Activated T-cell treated with anti-CD3 and anti-CD28 coated beads, Interleukin-2, amount 50 U/mL, for 4 hours (primary cell): Measurements from ENCODE around the gene CCT8L2. TPM values are rescaled to one million over a fixed set of nuclear protein-coding genes. Genes with fewer than 3 reads are reported as not detected.
"Not testable (repeated sequence)": the region's sequence is repeated elsewhere in the genome, so short reads cannot be mapped to it uniquely, and the experiment has no call there.

Experiments used
- ATAC-seq, 2 donors: fragments of 200-7000 bp; cut with Tn5 transposase; one replicate each; pipeline ENCODE4 v1.10.0; 2021
- DNase-seq: peaks from one replicate; pipeline ENCODE4 v3.0.0-alpha.2; 2020
- H3K27me3 Mint-ChIP-seq: one replicate; pipeline ENCODE4 v1.8.0; 2021; ENCODE audit warnings: low read depth, mixed read lengths
- H3K36me3 Mint-ChIP-seq: one replicate; pipeline ENCODE4 v1.8.0; 2022; ENCODE audit warnings: mixed read lengths; ENCODE audit not compliant: insufficient read depth
- H3K4me1 Mint-ChIP-seq: one replicate; pipeline ENCODE4 v1.8.0; 2021; ENCODE audit warnings: low read depth, mixed read lengths
- H3K4me3 Mint-ChIP-seq: one replicate; pipeline ENCODE4 v1.8.0; 2021; ENCODE audit warnings: mild to moderate bottlenecking, moderate library complexity, mixed read lengths
- H3K9me3 Mint-ChIP-seq: one replicate; pipeline ENCODE4 v1.8.0; 2021; ENCODE audit warnings: mixed read lengths
- total RNA-seq, 3 donors: library from RNA; stranded (reverse); gene quantifications; one replicate each; pipeline ENCODE4 v1.2.1, GENCODE V29; 2021

The CCT8L2 gene
- total RNA-seq, 3 donors from 2014 or later: 0.08 TPM; not detected in 2

- DNase-seq, H3K9me3 Mint-ChIP-seq, H3K27me3 Mint-ChIP-seq, H3K4me3 Mint-ChIP-seq, H3K4me1 Mint-ChIP-seq, H3K36me3 Mint-ChIP-seq, ATAC-seq: not testable (repeated sequence)
These were observed 34.1 kb downstream of the CCT8L2 start for GRCh38 chr22:16558376-16558945.

- H3K36me3 Mint-ChIP-seq, DNase-seq, H3K9me3 Mint-ChIP-seq, H3K27me3 Mint-ChIP-seq, H3K4me1 Mint-ChIP-seq, ATAC-seq, H3K4me3 Mint-ChIP-seq: not testable (repeated sequence)
These were observed 35.1 kb downstream of the CCT8L2 start for GRCh38 chr22:16557511-16557910.

- H3K4me3 Mint-ChIP-seq, H3K36me3 Mint-ChIP-seq, H3K9me3 Mint-ChIP-seq, H3K27me3 Mint-ChIP-seq, ATAC-seq, H3K4me1 Mint-ChIP-seq, DNase-seq: not testable (repeated sequence)
These were observed 37.3 kb downstream of the CCT8L2 start for GRCh38 chr22:16555077-16555994.

- H3K27me3 Mint-ChIP-seq, H3K36me3 Mint-ChIP-seq, H3K4me3 Mint-ChIP-seq, DNase-seq, H3K9me3 Mint-ChIP-seq, H3K4me1 Mint-ChIP-seq, ATAC-seq: not testable (repeated sequence)
These were observed 49.3 kb downstream of the CCT8L2 start for GRCh38 chr22:16543310-16543709.

Other genes starting within 250 kb of the CCT8L2 start
- not detected for gene XKR3, start 232.6 kb upstream of the CCT8L2 start, total RNA-seq